Osteocyte (in vitro differentiated cells): Measurements from ENCODE around the gene ASB2. TPM values are rescaled to one million over a fixed set of nuclear protein-coding genes. Genes with fewer than 3 reads are reported as not detected.
A peak's percentile ranks its signal among the peaks of the same experiment; 100 is the strongest.

Source experiments
- DNase-seq: peaks from one replicate; pipeline ENCODE4 v3.0.0; 2021; ENCODE audit warnings: mixed read lengths; ENCODE audit not compliant: unreplicated experiment; ENCODE audit errors: extremely low spot score
- H3K27ac Mint-ChIP-seq: one replicate; pipeline ENCODE4 v1.8.0; 2021; ENCODE audit warnings: mild to moderate bottlenecking, mixed read lengths; ENCODE audit not compliant: unreplicated experiment
- H3K27me3 Mint-ChIP-seq: one replicate; pipeline ENCODE4 v1.8.0; 2021; ENCODE audit warnings: mixed read lengths; ENCODE audit not compliant: unreplicated experiment
- H3K36me3 Mint-ChIP-seq: one replicate; pipeline ENCODE4 v1.8.0; 2021; ENCODE audit warnings: mixed read lengths; ENCODE audit not compliant: unreplicated experiment
- H3K4me1 Mint-ChIP-seq: one replicate; pipeline ENCODE4 v1.8.0; 2021; ENCODE audit warnings: mixed read lengths; ENCODE audit not compliant: unreplicated experiment
- H3K4me3 Mint-ChIP-seq: one replicate; pipeline ENCODE4 v1.8.0; 2021; ENCODE audit warnings: mild to moderate bottlenecking, moderate library complexity, mixed read lengths; ENCODE audit not compliant: unreplicated experiment
- H3K9me3 Mint-ChIP-seq: one replicate; pipeline ENCODE4 v1.8.0; 2021; ENCODE audit warnings: mixed read lengths; ENCODE audit not compliant: unreplicated experiment
- total RNA-seq: library from RNA; stranded (reverse); gene quantifications from 2 replicates; pipeline ENCODE4 v1.2.1, GENCODE V29; 2021
- TF ChIP-seq, protein P1 (sequence below): fragments of 200-600 bp; sonication (generic); IDR thresholded peaks from 2 replicates; pipeline ENCODE4 v1.5.0; 2021; ENCODE audit warnings: antibody characterized with exemption, mild to moderate bottlenecking, moderate library complexity

ASB2 gene
- total RNA-seq, 1 donor from 2014 or later: 0.38 TPM

DNA sequence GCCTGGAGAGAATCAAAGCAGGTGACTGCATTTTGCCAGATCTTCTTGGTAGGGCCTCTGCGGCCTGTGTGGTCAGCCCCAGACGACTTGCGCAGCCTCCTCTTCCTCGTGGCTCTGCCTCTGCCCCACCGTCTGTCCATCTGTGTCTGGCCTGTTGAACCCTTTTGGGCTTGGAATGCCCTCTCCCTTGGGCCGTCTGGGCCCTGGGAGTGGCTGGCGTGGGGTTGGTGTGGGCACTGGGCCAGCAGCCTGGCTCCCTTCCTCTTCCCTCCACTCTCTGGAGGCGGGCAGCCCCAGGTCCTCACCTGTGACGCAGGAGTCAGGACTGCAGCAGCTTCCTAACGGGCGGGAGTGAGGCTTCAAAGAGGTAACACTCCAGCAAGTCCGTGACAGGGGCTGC, 11.0 kb upstream of the ASB2 start:
- peaks cover 23% of the 10 kb centered on the region for H3K27me3 Mint-ChIP-seq
- TF ChIP-seq, protein P1, sequence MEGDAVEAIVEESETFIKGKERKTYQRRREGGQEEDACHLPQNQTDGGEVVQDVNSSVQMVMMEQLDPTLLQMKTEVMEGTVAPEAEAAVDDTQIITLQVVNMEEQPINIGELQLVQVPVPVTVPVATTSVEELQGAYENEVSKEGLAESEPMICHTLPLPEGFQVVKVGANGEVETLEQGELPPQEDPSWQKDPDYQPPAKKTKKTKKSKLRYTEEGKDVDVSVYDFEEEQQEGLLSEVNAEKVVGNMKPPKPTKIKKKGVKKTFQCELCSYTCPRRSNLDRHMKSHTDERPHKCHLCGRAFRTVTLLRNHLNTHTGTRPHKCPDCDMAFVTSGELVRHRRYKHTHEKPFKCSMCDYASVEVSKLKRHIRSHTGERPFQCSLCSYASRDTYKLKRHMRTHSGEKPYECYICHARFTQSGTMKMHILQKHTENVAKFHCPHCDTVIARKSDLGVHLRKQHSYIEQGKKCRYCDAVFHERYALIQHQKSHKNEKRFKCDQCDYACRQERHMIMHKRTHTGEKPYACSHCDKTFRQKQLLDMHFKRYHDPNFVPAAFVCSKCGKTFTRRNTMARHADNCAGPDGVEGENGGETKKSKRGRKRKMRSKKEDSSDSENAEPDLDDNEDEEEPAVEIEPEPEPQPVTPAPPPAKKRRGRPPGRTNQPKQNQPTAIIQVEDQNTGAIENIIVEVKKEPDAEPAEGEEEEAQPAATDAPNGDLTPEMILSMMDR: no peak
- H3K36me3 Mint-ChIP-seq: no peaks in the 10 kb centered on the region
- no peak overlapping the region for H3K4me3 Mint-ChIP-seq
- peaks cover 10% of the 10 kb centered on the region for H3K4me1 Mint-ChIP-seq
- H3K27ac Mint-ChIP-seq: no peak overlapping the region
- no peaks in the 10 kb centered on the region for H3K9me3 Mint-ChIP-seq
- DNase-seq: no peak

DNA sequence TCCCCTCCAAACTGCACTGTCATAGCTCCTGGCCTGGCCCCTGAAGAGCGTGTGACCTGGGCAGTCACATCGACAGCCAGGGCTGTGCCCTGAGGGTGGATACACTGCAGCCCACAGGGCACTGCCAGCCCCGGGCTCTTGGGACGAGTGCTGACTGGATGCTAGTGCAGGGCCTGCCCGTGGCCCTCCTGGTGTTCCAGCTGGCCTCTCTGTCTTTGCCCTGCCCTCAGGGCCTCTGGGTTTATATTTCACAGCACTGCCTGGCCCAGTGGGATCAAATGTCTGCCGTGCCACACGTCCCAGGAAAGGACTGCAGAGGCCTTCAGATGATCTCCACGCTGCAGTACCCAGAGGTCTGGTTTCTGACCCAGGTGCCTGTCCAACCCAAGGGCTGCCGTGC, 10.6 kb upstream of the ASB2 start:
- H3K36me3 Mint-ChIP-seq: no peaks in the 10 kb centered on the region
- no peak overlapping the region for H3K4me3 Mint-ChIP-seq

DNA sequence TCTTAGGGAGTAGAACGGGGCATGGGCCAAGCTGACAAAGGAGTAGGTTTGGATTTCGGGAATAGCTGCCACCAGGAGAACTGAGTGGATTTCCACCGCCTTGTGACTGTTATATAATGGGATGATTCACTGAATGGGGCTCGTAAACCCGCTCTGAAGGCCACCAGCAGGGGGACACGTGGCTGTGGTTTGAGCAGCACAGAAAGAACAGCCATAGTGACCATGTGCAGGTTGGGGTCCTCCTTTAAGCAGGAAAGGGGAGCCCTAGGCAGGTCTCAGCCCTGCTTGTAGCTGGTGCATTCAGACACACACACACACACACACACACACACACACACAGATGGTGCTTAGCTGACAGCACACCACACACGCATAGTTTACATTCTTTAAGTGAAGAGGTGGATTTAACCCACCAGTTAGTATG, 8.6 kb upstream of the ASB2 start:
- H3K27me3 Mint-ChIP-seq: peaks cover 10% of the 10 kb centered on the region
- no peak overlapping the region for H3K4me3 Mint-ChIP-seq
- no peaks in the 10 kb centered on the region for H3K9me3 Mint-ChIP-seq
- no peak for DNase-seq
- TF ChIP-seq, protein P1: peak; percentile 25
- H3K36me3 Mint-ChIP-seq: no peaks in the 10 kb centered on the region
- no peak overlapping the region for H3K27ac Mint-ChIP-seq
- peaks cover 10% of the 10 kb centered on the region for H3K4me1 Mint-ChIP-seq

More for the DNA sequence above, 10.6 kb upstream of the ASB2 start:
- Mint-ChIP-seq H3K27ac (no peak overlapping the region), H3K27me3 (peaks cover 21% of the 10 kb centered on the region), H3K9me3 (no peaks in the 10 kb centered on the region), H3K4me1 (peaks cover 10% of the 10 kb centered on the region)
- TF ChIP-seq, protein P1: no peak
- no peak for DNase-seq

DNA sequence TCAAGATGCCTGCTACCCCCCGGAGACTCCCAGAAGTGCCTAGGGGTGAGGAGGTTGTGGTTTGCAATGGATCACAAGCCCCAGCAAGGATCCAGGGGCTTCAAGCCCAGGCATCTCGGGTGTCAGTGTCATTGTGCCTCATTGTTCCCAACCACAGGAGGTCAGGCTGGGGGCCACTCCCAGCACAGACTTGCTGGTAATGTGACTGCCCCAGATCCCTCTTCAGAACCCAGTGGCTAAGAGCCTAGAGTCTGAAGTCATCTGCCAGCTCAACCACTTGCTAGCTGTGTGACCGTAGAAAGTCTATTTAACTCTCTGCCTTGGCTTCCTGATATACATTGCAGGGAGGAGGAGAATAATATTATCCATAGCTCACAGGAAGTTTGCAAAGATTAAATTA, 7.7 kb upstream of the ASB2 start:
- no peak for DNase-seq
- Mint-ChIP-seq H3K9me3 (no peaks in the 10 kb centered on the region), H3K36me3 (no peaks in the 10 kb centered on the region), H3K27ac (no peak overlapping the region), H3K4me1 (peaks cover 10% of the 10 kb centered on the region), H3K4me3 (no peak overlapping the region), H3K27me3 (peaks cover 7% of the 10 kb centered on the region)
- TF ChIP-seq, protein P1: no peak

DNA sequence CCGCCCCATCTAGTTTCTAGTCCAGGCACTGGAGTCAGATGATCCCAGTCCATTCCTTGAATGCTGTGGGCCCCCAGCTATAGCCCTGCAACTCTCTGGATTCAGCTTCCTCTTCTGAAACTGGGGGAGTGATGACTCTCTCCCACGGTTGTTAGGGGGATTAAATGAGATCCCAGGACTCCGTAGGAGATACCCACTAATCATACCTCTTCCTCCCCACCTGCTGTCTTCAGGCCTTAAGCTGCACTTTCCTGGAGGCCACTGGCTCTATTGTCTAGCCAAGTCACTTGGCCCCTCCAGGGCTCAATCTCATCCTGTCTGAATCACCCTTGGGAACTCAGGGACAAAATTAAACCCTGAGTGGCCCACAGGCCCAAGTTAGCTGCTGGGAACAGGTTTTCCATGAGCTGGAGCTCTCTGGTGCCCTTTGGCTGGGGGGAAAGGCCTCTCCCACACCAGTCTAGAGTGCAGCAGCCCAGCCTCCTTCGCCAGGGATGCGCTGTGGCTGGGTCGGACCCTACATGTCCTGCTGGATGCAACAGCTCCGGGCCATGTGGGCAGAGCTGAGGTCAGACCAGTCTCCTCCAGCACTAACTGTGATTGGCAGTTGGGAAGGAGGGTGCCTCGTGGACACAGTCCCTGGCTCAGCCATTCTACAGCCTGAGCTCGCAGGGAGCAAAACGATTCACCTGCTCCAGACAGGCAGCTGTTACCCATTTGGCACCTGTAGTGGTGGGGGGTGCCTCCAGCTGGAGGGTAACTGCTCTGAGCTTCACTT, 6.0 kb upstream of the ASB2 start:
- H3K4me3 Mint-ChIP-seq: no peak overlapping the region
- H3K4me1 Mint-ChIP-seq: peaks cover 10% of the 10 kb centered on the region
- no peaks in the 10 kb centered on the region for H3K9me3 Mint-ChIP-seq
- H3K27me3 Mint-ChIP-seq: peaks cover 22% of the 10 kb centered on the region
- H3K36me3 Mint-ChIP-seq: no peaks in the 10 kb centered on the region
- TF ChIP-seq, protein P1: no peak
- H3K27ac Mint-ChIP-seq: no peak overlapping the region
- DNase-seq: no peak
